ENCODE measurements around the gene TNFRSF19.

- TF ChIP-seq, protein P1, sequence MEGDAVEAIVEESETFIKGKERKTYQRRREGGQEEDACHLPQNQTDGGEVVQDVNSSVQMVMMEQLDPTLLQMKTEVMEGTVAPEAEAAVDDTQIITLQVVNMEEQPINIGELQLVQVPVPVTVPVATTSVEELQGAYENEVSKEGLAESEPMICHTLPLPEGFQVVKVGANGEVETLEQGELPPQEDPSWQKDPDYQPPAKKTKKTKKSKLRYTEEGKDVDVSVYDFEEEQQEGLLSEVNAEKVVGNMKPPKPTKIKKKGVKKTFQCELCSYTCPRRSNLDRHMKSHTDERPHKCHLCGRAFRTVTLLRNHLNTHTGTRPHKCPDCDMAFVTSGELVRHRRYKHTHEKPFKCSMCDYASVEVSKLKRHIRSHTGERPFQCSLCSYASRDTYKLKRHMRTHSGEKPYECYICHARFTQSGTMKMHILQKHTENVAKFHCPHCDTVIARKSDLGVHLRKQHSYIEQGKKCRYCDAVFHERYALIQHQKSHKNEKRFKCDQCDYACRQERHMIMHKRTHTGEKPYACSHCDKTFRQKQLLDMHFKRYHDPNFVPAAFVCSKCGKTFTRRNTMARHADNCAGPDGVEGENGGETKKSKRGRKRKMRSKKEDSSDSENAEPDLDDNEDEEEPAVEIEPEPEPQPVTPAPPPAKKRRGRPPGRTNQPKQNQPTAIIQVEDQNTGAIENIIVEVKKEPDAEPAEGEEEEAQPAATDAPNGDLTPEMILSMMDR (conservative IDR thresholded peaks at IDR 0.05): no peak
- no peak for TF ChIP-seq EZH2 (IDR thresholded peaks at IDR 0.05; ENCODE audit: low read depth)
Observed at GRCh38 chr13:23673867-23674605, 103.8 kb downstream of the TNFRSF19 start.

All from PC-9 (cell line).